ENCODE measurements around the gene KIF16B.

GRCh38 chr20:16245879-16246278, 327.4 kb downstream of the KIF16B start:
- TF ChIP-seq CTCF (IDR thresholded peaks at IDR 0.05; ENCODE audit: insufficient read depth, low read length) (no peak), POLR2AphosphoS5 (IDR thresholded peaks at IDR 0.05; ENCODE audit: low read depth) (no peak), SPI1 (IDR thresholded peaks at IDR 0.05; ENCODE audit: borderline replicate concordance, low read depth) (no peak)
